Spinal cord (tissue), 10 donors: ENCODE results near the gene TMX4. TPM values are rescaled to one million over a fixed set of nuclear protein-coding genes. Genes with fewer than 3 reads are reported as not detected.
"Not testable (repeated sequence)": the region's sequence is repeated elsewhere in the genome, so short reads cannot be mapped to it uniquely, and the experiment has no call there.

Source experiments
- DNase-seq, 6 donors: peaks; one replicate each; pipeline versions ENCODE4 v3.0.0 to v3.0.0-alpha.2; 2013 to 2015; ENCODE audit warnings: low spot score in 6 of 6, low read depth in 4 of 6
- H3K27ac ChIP-seq: one replicate; pipeline ENCODE4 v1.5.1; 2013; ENCODE audit warnings: low read depth, low read length, control low read depth
- H3K27me3 ChIP-seq: one replicate; pipeline ENCODE4 v1.6.1; 2013; ENCODE audit warnings: low read length; ENCODE audit not compliant: control insufficient read depth, insufficient read depth
- H3K36me3 ChIP-seq: one replicate; pipeline ENCODE4 v1.6.1; 2013; ENCODE audit warnings: low read length; ENCODE audit not compliant: control insufficient read depth, insufficient read depth
- H3K4me1 ChIP-seq: one replicate; pipeline ENCODE4 v1.6.1; 2013; ENCODE audit warnings: low read length; ENCODE audit not compliant: control insufficient read depth, insufficient read depth
- H3K4me3 ChIP-seq: one replicate; pipeline ENCODE4 v1.5.1; 2013; ENCODE audit warnings: low read depth, low read length, control low read depth
- H3K9me3 ChIP-seq: one replicate; pipeline ENCODE4 v1.6.1; 2013; ENCODE audit warnings: low read length; ENCODE audit not compliant: control insufficient read depth, insufficient read depth
- WGBS: methylation state at CpG from one replicate; pipeline ENCODE4 v1.1.5; 2013; ENCODE audit warnings: missing lambda C conversion rate; ENCODE audit not compliant: insufficient coverage; 5-methylcytosine and 5-hydroxymethylcytosine counted together
- polyA plus RNA-seq, 2 donors: library from polyadenylated mRNA; unstranded; fragments of 120-200 nt; gene quantifications; one replicate each; pipeline ENCODE4 v1.2.1, GENCODE V29; 2013; ENCODE audit not compliant: insufficient read length in 2 of 2
- total RNA-seq, 2 donors: library from RNA; depleted of rRNA in 1 of 2; stranded (reverse); fragments of 120-200 nt in 1 of 2; fragments of >200 nt in 1 of 2; gene quantifications; one replicate each; pipeline versions ENCODE4 v1.2.3 to v1.2.4, GENCODE V29; 2013 to 2014
- donor health status: healthy.

TMX4 gene
- total and polyA plus RNA-seq, 4 donors, result 40.7 to 84.7 (median 56.7) TPM

GRCh38 chr20:8050157-8050837 lies 30.7 kb upstream of the TMX4 start:
- H3K27me3 ChIP-seq, result no peaks in the 10 kb centered on the region
- WGBS, result 74% methylated on average over 3 of the region's 10 CpGs

GRCh38 chr20:8049310-8049709 lies 29.7 kb upstream of the TMX4 start:
- Histone ChIP-seq H3K9me3 (peaks cover 1% of the 10 kb centered on the region), H3K27ac (no peak overlapping the region), H3K4me1 (no peaks in the 10 kb centered on the region), H3K36me3 (no peaks in the 10 kb centered on the region), H3K27me3 (no peaks in the 10 kb centered on the region), H3K4me3 (no peak overlapping the region)
- DNase-seq, result no peak
- WGBS, result 73% methylated on average over 1 of the region's 3 CpGs

More at GRCh38 chr20:8050157-8050837, 30.7 kb upstream of the TMX4 start:
- Histone ChIP-seq H3K27ac (no peak overlapping the region), H3K36me3 (no peaks in the 10 kb centered on the region), H3K4me1 (no peaks in the 10 kb centered on the region), H3K9me3 (peaks cover 1% of the 10 kb centered on the region), H3K4me3 (no peak overlapping the region)
- DNase-seq, result no peak

- no peak overlapping the region for H3K4me3 ChIP-seq
- WGBS, result no CpG with 5 or more reads among the region's 1 CpG
- no peak overlapping the region for H3K27ac ChIP-seq
- no peaks in the 10 kb centered on the region for H3K36me3 ChIP-seq
- no peak for DNase-seq
- no peaks in the 10 kb centered on the region for H3K27me3 ChIP-seq
- H3K4me1 ChIP-seq, result no peaks in the 10 kb centered on the region
- H3K9me3 ChIP-seq, result peaks cover 1% of the 10 kb centered on the region
These were observed 26.4 kb upstream of the TMX4 start for GRCh38 chr20:8045946-8046345.

GRCh38 chr20:8043687-8044282 lies 24.2 kb upstream of the TMX4 start:
- WGBS, result 50% methylated on average over 2 of the region's 13 CpGs
- Histone ChIP-seq H3K9me3 (peaks cover under 1% of the 10 kb centered on the region), H3K4me3 (no peak overlapping the region), H3K4me1 (no peaks in the 10 kb centered on the region), H3K27ac (no peak overlapping the region), H3K36me3 (no peaks in the 10 kb centered on the region), H3K27me3 (no peaks in the 10 kb centered on the region)
- peak in 5 of 6 donors; percentile 54 to 93 (median 56) for DNase-seq

- Histone ChIP-seq H3K36me3 (no peaks in the 10 kb centered on the region), H3K4me1 (no peaks in the 10 kb centered on the region), H3K9me3 (no peaks in the 10 kb centered on the region), H3K27me3 (no peaks in the 10 kb centered on the region), H3K27ac (no peak overlapping the region), H3K4me3 (no peak overlapping the region)
- no peak for DNase-seq
- 100% methylated on average over 1 of the region's 2 CpGs for WGBS
These were observed 19.5 kb upstream of the TMX4 start for GRCh38 chr20:8039042-8039441.

- Histone ChIP-seq H3K27me3 (no peaks in the 10 kb centered on the region), H3K36me3 (no peaks in the 10 kb centered on the region), H3K4me1 (no peaks in the 10 kb centered on the region), H3K4me3 (no peak overlapping the region), H3K9me3 (no peaks in the 10 kb centered on the region), H3K27ac (no peak overlapping the region)
- WGBS, result no CpG with 5 or more reads among the region's 2 CpGs
- DNase-seq, result no peak
These were observed 17.2 kb upstream of the TMX4 start for GRCh38 chr20:8036771-8037170.

GRCh38 chr20:8033151-8033841 lies 13.7 kb upstream of the TMX4 start:
- DNase-seq, result no peak
- no peak overlapping the region for H3K4me3 ChIP-seq
- no peaks in the 10 kb centered on the region for H3K27me3 ChIP-seq
- H3K4me1 ChIP-seq, result no peaks in the 10 kb centered on the region
- 86% methylated on average over 2 of the region's 7 CpGs for WGBS
- H3K27ac ChIP-seq, result no peak overlapping the region
- no peaks in the 10 kb centered on the region for H3K36me3 ChIP-seq
- H3K9me3 ChIP-seq, result no peaks in the 10 kb centered on the region

- Histone ChIP-seq H3K9me3 (no peaks in the 10 kb centered on the region), H3K4me3 (no peak overlapping the region), H3K36me3 (no peaks in the 10 kb centered on the region), H3K27me3 (no peaks in the 10 kb centered on the region), H3K27ac (no peak overlapping the region), H3K4me1 (no peaks in the 10 kb centered on the region)
- no peak for DNase-seq
- no CpG with 5 or more reads among the region's 2 CpGs for WGBS
These were observed 12.9 kb upstream of the TMX4 start for GRCh38 chr20:8032499-8032898.

GRCh38 chr20:8031539-8031938 lies 12.0 kb upstream of the TMX4 start:
- not testable (repeated sequence) for DNase-seq, H3K36me3 ChIP-seq, H3K27ac ChIP-seq, H3K9me3 ChIP-seq, H3K27me3 ChIP-seq, H3K4me1 ChIP-seq, H3K4me3 ChIP-seq
